Tibial nerve (tissue), 3 donors: ENCODE results near the gene PRKCH.

ENCODE experiments used
- POLR2A ChIP-seq, 2 donors: fragments of 450-650 bp; IDR thresholded peaks; one replicate each; pipeline ENCODE4 v1.6.1; 2017; ENCODE audit warnings: antibody characterized with exemption in 2 of 2, mild to moderate bottlenecking in 2 of 2, moderate library complexity in 2 of 2
- TF ChIP-seq, protein P1 (sequence below), 5 experiments: fragments of 200-600 bp in 3 of 5; fragments of 450-650 bp in 2 of 5; sonication (generic) in 3 of 5; IDR thresholded peaks; one replicate each; pipeline ENCODE4 v1.5.1; 2016 to 2019; ENCODE audit warnings: antibody characterized with exemption in 5 of 5, mild to moderate bottlenecking in 3 of 5, moderate library complexity in 2 of 5

DNA sequence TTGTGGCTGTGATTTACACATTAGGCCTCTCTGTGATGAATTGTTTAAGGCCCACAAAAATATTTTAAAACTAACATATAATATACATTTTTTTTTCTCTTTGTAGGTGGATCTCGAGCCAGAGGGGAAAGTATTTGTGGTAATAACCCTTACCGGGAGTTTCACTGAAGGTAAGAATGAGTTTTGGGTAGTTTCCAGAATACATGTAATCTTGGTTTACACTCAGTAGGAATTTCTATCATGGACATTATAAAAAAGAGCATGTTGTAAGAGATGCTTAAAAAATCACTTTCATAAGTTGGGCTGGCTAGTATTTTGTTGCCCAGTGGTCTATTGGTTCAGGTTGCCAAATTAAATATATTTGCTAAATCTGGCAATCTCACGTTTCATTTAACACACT, 69.7 kb downstream of the PRKCH start:
- TF ChIP-seq, protein P1, sequence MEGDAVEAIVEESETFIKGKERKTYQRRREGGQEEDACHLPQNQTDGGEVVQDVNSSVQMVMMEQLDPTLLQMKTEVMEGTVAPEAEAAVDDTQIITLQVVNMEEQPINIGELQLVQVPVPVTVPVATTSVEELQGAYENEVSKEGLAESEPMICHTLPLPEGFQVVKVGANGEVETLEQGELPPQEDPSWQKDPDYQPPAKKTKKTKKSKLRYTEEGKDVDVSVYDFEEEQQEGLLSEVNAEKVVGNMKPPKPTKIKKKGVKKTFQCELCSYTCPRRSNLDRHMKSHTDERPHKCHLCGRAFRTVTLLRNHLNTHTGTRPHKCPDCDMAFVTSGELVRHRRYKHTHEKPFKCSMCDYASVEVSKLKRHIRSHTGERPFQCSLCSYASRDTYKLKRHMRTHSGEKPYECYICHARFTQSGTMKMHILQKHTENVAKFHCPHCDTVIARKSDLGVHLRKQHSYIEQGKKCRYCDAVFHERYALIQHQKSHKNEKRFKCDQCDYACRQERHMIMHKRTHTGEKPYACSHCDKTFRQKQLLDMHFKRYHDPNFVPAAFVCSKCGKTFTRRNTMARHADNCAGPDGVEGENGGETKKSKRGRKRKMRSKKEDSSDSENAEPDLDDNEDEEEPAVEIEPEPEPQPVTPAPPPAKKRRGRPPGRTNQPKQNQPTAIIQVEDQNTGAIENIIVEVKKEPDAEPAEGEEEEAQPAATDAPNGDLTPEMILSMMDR (IDR thresholded peaks at IDR 0.05) = no peak
- TF ChIP-seq POLR2A (IDR thresholded peaks at IDR 0.05) = no peak
